GM08714 (cell line): Measurements from ENCODE around the gene SERAC1.
"Not testable (repeated sequence)": the region's sequence is repeated elsewhere in the genome, so short reads cannot be mapped to it uniquely, and the experiment has no call there.

Source experiments
- H3K4me3 ChIP-seq: fragments of 200-500 bp; sonication (Bioruptor generic); 2 replicates; pipeline ENCODE4 v1.5.1; 2014; ENCODE audit warnings: mild to moderate bottlenecking, low read length, inconsistent platforms
- ZNF274 ChIP-seq: IDR thresholded peaks from 2 replicates; pipeline ENCODE4 v1.6.1; 2012; ENCODE audit warnings: mild to moderate bottlenecking, low read depth, low read length

The SERAC1 gene

DNA sequence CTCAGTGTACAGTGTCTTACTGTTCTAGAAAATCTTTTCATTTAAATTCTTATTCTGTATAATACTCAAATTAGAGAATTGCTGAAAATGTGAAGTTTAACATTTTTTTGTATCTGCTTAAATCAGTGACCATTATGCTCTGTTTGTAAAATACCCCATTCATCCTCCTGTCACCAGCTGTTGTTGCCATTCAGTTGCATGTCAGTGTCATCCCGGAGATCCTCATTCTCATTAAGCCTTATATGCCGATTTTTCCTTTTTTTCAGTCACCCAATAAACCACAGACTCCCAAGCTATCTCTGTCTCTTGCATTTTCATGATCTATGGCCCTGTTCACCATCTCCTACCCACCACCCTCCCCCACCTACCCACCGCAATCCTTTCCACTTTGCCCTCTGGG, 20.5 kb upstream of the SERAC1 start:
- no peak for TF ChIP-seq ZNF274
- H3K4me3 ChIP-seq = no peak overlapping the region

DNA sequence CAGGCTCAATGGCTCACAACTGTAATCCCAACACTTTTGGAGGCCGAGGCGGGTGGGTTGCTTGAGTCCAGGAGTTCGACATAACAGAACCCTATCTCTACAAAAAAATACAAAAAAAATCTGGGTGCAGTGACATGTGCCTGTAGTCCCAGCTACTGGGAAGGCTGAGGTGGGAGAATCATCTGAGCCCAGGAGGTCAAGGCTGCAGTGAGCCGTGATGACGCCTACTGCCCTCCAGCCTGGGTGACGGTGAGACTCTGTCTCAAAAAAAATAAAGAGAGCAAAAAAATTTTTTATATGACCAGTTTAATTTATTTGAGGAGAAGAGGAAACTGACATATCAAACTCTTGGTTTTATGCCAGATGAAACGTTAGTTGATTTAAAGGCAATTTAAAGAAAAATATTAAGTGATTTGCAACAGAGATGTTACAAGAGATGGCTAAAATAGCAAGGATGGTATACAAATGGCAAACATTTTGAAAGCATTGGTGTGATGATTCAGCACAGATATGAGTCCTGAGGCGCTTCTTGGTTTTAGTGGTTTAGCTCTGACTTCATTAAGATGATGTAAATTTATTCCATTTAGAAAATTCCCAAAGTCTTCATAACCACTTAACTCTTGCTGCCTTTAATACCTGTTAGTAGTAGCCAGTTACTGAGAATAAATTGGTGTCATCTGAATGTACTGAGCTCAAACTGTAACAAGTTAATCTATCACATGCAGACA, 17.8 kb upstream of the SERAC1 start:
- no peak for TF ChIP-seq ZNF274
- H3K4me3 ChIP-seq = no peak overlapping the region

DNA sequence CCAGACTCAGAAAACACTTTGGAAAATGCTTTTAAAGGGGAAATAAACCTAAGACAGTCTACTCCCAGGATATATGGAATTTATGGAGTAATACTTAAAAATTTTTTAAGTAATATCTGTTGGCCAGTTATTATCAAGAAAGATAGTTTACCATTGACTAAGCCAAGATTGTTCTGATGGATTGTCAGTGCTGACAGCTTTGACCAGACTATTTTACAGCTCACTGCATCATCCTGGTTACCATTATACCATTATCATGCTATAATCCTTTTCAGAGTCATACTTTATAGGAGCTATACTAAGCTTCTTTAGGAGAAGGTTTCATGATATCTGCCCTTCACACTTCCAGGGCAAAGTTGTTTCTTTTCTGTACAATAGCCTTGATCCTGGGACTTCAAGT, 16.5 kb upstream of the SERAC1 start:
- H3K4me3 ChIP-seq = no peak overlapping the region
- TF ChIP-seq ZNF274 = no peak

DNA sequence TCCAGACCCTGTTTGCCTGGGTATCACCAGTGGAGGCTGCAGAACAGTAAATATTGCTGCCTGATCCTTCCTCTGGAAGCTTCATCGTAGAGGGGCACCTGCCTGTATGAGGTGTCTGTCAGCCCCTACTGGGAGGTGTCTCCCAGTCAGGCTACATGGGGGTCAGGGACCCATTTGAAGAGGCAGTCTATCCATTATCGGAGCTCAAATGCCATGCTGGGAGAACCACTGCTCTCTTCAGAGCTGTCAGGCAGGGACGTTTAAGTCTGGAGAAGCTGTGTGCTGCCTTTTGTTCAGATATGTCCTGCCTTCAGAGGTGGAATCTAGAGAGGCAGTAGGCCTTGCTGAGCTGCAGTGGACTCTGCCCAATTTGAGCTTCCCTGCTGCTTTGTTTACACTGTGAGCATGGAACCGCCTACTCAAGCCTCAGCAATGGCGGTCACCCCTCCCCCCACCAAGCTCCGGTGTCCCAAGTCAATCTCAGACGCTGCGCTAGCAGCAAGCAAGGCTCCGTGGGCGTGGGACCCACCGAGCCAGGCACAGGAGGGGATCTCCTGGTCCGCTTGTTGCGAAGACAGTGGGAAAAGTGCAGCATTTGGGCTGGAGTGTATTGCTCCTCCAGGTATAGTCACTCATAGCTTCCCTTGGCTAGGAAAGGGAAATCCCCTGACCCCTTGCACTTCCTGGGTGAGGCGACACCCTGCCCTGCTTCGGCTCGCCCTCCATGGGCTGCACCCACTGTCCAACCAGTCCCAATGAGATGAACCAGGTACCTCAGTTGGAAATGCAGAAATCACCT, 15.3 kb upstream of the SERAC1 start:
- not testable (repeated sequence) for H3K4me3 ChIP-seq

DNA sequence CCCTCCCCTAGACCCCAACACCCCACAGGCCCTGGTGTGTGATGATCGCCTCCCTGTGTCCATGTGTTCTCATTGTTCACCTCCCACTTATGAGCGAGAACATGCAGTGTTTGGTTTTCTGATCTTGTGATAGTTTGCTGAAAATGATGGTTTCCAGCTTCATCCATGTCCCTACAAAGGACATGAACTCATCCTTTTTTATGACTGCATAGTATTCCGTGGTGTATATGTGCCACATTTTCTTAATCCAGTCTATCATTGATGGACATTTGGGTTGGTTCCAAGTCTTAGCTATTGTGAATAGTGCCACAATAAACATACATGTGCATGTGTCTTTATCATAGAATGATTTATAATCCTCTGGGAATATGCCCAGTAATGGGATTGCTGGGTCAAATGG, 9.7 kb upstream of the SERAC1 start:
- H3K4me3 ChIP-seq = not testable (repeated sequence)

DNA sequence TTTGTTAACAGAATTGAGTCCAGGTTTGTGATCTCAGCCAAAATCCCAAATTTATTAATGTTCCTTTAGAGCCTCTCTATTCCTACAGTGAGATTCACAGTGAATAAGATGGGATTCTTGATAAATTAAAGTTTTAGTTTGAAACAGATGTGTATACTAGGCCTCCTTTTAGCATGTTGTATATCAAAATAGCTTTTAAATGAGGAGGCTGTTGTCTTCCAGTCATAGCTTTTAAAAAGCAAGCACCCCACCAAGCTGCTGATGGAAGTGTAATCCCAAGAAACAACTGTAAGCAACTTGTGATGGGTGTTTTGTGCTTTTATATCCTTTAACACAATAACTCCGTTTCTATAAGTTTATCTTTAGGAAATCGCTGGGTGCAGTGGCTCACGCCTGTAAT, 7.0 kb upstream of the SERAC1 start:
- no peak for TF ChIP-seq ZNF274
- no peak overlapping the region for H3K4me3 ChIP-seq

DNA sequence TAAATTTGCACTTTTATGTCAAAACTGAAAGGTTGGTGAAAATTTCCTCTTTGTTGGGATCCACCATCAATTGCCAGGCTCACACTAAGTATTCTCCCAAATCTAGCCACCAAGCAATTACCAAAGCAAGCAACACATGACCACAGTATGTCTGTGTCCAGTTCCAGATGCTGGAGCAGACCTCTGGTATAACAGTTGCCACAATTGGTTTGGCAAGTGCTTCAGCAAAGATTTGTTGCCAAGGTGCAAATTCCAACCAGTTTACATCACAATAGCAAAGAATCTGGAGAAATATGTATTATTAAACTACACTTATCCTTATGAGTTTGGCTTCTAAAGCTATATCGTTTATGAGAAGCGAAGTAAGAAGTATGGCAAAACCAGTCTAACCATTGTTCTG, 6.5 kb upstream of the SERAC1 start:
- no peak overlapping the region for H3K4me3 ChIP-seq
- TF ChIP-seq ZNF274 = no peak

DNA sequence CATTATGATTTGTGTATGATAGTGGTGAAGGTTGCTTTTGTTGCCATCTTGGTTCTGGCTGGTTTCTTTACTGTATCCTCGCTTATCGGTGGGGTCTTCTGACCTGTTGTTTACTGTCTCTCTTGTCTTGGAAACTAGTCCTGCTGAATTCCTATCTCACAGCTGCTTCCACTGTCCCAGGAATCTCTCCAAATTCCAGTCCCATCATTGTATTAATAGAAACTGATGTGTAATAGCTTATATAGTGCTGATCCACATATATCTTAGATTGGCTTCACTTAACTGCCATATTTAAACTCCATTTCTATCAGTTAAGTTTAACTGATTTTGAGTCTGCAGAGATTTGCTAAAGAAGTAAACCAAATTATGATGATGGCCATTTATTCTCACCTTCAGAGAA, 6.0 kb upstream of the SERAC1 start:
- no peak overlapping the region for H3K4me3 ChIP-seq
- no peak for TF ChIP-seq ZNF274

DNA sequence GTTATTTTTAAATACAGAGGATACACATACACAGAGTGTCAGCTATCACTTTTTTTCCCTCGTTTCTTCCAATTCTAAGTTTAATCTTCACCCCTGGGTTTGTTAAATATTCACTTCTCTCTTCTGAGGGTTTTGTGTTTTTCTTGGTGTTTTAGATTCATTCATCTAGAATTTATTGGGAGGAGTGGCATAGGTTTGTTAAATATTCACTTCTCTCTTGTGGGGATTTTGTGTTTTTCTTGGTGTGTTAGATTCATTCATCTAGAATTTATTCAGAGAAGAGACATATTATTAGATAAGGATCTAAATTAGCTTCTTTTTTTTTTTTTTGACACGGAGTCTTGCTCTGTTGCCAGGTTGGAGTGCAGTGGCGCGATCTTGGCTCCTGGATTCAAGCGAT, 3.9 kb upstream of the SERAC1 start:
- TF ChIP-seq ZNF274 = no peak
- H3K4me3 ChIP-seq = no peak overlapping the region

DNA sequence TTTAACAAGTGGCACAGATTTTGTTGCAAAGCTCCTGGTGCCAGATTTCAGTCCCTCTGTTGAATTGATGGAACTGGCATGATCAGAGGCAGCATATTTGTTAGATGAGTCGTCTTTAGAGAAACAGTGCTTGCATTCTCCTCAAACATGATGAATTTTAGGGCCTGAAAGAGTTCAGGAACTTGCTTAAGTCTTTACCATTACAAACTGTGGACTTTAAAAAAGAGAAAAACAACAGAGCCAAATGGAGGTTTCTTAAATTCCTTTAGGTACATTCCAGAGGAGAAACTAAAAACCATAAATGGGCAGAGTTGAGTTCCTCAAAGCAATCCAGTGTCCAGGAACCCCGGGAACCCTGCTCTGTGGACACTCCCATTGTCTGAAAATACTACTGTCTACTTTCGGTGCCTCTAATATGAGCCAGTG, 2.6 kb upstream of the SERAC1 start:
- no peak overlapping the region for H3K4me3 ChIP-seq
- TF ChIP-seq ZNF274 = no peak

DNA sequence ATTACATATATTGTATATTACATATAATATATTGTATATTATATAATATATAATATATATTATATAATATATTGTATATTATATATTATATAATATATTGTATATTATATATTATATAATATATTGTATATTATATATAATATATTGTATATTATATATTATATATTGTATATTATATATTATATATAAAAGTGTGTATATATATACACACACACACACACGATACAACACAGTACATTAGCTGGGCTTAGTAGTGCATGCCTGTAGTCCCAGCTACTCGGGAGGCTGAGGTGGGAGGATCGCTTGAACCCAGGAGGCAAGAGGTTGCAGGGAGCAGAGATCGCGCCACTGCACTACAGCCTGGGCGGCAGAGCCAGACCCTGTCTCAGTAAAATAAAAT, 1.6 kb upstream of the SERAC1 start:
- H3K4me3 ChIP-seq = not testable (repeated sequence)

DNA sequence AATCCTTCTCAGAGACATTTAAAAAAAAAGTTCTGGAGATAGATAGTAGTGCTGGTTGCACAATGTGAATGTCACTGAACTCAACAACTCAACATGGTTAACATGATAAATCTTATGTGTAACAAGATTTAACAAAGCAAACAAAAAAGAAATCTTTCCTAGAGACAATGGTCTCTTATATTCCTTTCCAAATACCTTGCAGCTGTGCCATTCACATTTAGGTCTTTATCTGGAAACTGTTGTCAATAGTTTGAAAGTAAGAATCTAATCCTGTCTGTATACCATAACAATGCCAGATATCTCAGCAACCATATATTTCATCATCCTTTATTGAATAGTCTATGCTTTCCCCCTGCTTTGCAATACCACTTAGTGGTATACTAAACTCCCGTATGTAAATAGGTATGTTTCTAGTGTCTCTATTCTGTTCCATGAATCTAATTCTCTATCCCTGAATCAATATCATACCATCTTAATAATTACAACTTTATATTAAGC, 2.1 kb downstream of the SERAC1 start:
- TF ChIP-seq ZNF274 = no peak
- H3K4me3 ChIP-seq = no peak overlapping the region

DNA sequence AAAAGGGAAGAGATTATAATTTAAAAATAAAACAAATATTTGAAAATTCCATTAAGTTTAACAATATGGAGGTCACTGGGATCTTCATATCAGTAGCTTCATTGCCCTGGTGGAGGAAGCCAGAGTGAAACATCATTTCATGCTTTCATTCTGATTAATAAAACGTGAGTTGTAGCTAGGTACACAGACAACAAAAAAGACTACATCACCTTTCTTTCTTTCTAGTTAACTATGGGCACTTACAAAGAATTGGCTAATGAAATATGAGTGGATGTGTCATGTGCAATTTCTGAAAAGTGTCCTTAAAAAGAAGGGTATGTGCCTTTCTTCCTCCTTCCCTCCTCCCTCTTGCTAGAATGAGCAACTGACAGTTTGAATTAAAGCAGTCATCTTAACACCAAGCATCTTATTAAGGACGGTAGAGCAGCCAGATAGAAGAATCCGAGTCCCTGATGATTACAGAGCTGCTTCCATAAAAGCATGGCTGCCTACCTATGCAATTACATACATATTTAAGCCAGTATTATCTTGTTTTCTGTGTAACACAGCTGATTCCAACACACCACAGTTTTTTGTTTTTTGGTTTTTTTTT, 3.4 kb downstream of the SERAC1 start:
- TF ChIP-seq ZNF274 = no peak
- H3K4me3 ChIP-seq = no peak overlapping the region

DNA sequence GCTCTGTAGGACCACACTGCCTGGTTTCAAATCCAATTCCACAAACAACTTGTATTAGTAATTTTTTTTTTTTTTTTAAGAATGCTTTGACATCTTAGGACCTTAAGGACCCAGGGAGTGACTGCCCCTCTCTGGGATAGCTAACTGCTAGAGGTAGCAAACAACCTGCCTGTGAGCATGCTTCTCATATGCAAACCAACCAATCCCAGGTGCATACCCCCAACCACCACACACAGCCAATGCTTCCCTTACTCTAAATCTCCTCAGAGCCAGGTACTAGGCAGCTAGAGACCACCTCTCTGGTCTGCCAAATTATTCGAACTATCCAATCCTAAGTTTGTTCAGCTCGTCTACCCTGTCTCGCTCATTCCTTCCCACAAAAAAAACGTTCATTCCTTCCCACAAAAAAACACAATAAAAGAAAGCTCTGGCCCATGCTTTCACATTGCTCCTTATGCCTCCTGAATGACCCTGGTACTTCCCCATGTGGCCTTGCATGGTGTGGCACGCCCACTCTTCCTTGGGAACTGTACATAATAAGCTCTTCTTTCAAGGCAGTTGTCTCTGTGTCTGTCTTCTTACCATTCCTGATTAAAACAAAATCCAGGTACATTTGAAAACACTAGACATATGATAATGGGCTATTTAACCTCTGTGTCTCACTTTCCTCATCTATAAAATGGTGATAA, 6.4 kb downstream of the SERAC1 start:
- TF ChIP-seq ZNF274 = no peak
- no peak overlapping the region for H3K4me3 ChIP-seq

DNA sequence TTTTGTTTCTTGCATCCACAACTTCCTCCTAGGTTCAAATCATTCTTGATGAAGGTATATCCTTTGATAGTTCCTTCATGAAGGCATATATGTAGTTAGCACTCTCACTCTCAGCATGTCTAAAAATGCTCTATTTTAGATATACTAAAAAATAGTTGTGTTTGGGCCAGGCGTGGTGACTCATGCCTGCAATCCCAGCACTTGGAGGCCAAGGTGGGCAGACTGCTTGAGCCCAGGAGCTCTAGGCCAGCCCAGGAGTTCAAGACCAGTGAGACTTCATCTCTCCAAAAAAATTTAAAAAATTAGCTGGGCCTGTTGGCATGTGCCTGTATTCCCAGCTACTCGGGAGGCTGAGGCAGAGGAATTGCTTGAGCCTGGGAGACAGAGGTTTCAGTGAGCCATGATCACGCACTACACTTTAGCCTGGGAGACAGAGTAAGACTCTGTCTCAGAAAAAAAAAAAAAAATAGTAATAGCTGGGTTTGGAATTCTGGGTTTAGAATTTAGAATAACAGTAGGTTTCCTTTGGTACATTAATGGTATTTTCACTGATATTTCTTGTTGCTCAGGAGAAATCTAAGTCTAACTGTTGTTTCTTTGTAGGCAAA, 7.0 kb downstream of the SERAC1 start:
- no peak overlapping the region for H3K4me3 ChIP-seq
- TF ChIP-seq ZNF274 = no peak
